Measurements from ENCODE around the gene CGB8.
"Not testable (repeated sequence)": the region's sequence is repeated elsewhere in the genome, so short reads cannot be mapped to it uniquely, and the experiment has no call there.

CGB8 gene

GRCh38 chr19:49049011-49049410 lies at the start of gene CGB8:
CGB8 (minus strand) TSS chr19:49049111; CDS start chr19:49048739, 372 bp downstream.
- not testable (repeated sequence) for DNase-seq (ENCODE audit: low spot score)

- peak; percentile 85 for DNase-seq (ENCODE audit: low spot score)
Measured at GRCh38 chr19:49097453-49098288, 48.8 kb upstream of the CGB8 start.

GRCh38 chr19:49094505-49095482 lies 45.9 kb upstream of the CGB8 start:
- no peak for DNase-seq (ENCODE audit: low spot score)

- DNase-seq (ENCODE audit: low spot score): no peak
Measured at GRCh38 chr19:49092686-49093085, 43.8 kb upstream of the CGB8 start.

- no peak for DNase-seq (ENCODE audit: low spot score)
Measured at GRCh38 chr19:49091391-49092038, 42.6 kb upstream of the CGB8 start.

- no peak for DNase-seq (ENCODE audit: low spot score)
Measured at GRCh38 chr19:49086296-49086695, 37.4 kb upstream of the CGB8 start.

- no peak for DNase-seq (ENCODE audit: low spot score)
Measured at GRCh38 chr19:49085868-49086232, 36.9 kb upstream of the CGB8 start.

GRCh38 chr19:49085020-49085867 lies 36.3 kb upstream of the CGB8 start, which contains the start of gene SNRNP70:
SNRNP70 (plus strand) TSS chr19:49085451; CDS start chr19:49086415, 964 bp downstream.
- DNase-seq (ENCODE audit: low spot score): peak; percentile 100

GRCh38 chr19:49084206-49085019 lies 35.5 kb upstream of the CGB8 start:
- DNase-seq (ENCODE audit: low spot score): no peak

GRCh38 chr19:49081273-49081672 lies 32.4 kb upstream of the CGB8 start:
- no peak for DNase-seq (ENCODE audit: low spot score)

- no peak for DNase-seq (ENCODE audit: low spot score)
Measured at GRCh38 chr19:49080392-49080791, 31.5 kb upstream of the CGB8 start.

- DNase-seq (ENCODE audit: low spot score): peak; percentile 64
Measured at GRCh38 chr19:49074869-49075268, 26.0 kb upstream of the CGB8 start.

- DNase-seq (ENCODE audit: low spot score): no peak
Measured at GRCh38 chr19:49073514-49074378, 24.8 kb upstream of the CGB8 start.

GRCh38 chr19:49071860-49072547 lies 23.1 kb upstream of the CGB8 start:
- DNase-seq (ENCODE audit: low spot score): peak; percentile 89

- no peak for DNase-seq (ENCODE audit: low spot score)
Measured at GRCh38 chr19:49070416-49070815, 21.5 kb upstream of the CGB8 start.

- no peak for DNase-seq (ENCODE audit: low spot score)
Measured at GRCh38 chr19:49069026-49069425, 20.1 kb upstream of the CGB8 start.

GRCh38 chr19:49067554-49067953 lies 18.6 kb upstream of the CGB8 start:
- no peak for DNase-seq (ENCODE audit: low spot score)

- no peak for DNase-seq (ENCODE audit: low spot score)
Measured at GRCh38 chr19:49065905-49066512, 17.1 kb upstream of the CGB8 start.

Measured in ecto neural progenitor cell (in vitro differentiated cells).